Esophagus muscularis mucosa (tissue), 4 donors: ENCODE results near the gene STRN3. TPM values are rescaled to one million over a fixed set of nuclear protein-coding genes. Genes with fewer than 3 reads are reported as not detected.

Experiments used
- DNase-seq: peaks from one replicate; pipeline ENCODE4 v3.0.0-alpha.2; 2017; ENCODE audit errors: extremely low spot score
- H3K27ac ChIP-seq, 4 donors: fragments of 200-600 bp; sonication (generic); replicated peaks in 1 of 4; 1 replicate in 3 of 4; 2 replicates in 1 of 4; pipeline ENCODE4 v1.5.1; 2016 to 2019; ENCODE audit warnings: mild to moderate bottlenecking in 1 of 4
- H3K27me3 ChIP-seq, 4 donors: fragments of 200-600 bp; sonication (generic); one replicate each; pipeline versions ENCODE4 v1.5.1 to v1.6.0; 2016 to 2019
- H3K36me3 ChIP-seq, 4 donors: fragments of 200-600 bp; sonication (generic); one replicate each; pipeline ENCODE4 v1.5.1; 2016 to 2019
- H3K4me1 ChIP-seq, 4 donors: fragments of 200-600 bp; sonication (generic); one replicate each; pipeline ENCODE4 v1.5.1; 2016 to 2019
- H3K4me3 ChIP-seq, 4 donors: fragments of 200-600 bp; sonication (generic); 1 replicate in 2 of 4; 2 replicates in 2 of 4; pipeline ENCODE4 v1.5.1; 2016 to 2019; ENCODE audit warnings: mild to moderate bottlenecking in 4 of 4, moderate library complexity in 1 of 4
- H3K9me3 ChIP-seq, 4 donors: fragments of 200-600 bp; sonication (generic); 1 replicate in 3 of 4; 2 replicates in 1 of 4; pipeline ENCODE4 v1.5.1; 2016 to 2019
- CTCF ChIP-seq, 3 experiments: fragments of 200-600 bp in 2 of 3; fragments of 450-650 bp in 1 of 3; sonication (generic) in 2 of 3; IDR thresholded peaks; one replicate each; pipeline ENCODE4 v1.5.1; 2017 to 2019; ENCODE audit warnings: antibody characterized with exemption in 3 of 3, mild to moderate bottlenecking in 2 of 3, moderate library complexity in 1 of 3
- EP300 ChIP-seq: sonication (generic); formaldehyde crosslinking; IDR thresholded peaks from one replicate; pipeline ENCODE4 v1.6.1; 2017; ENCODE audit warnings: antibody characterized with exemption
- POLR2A ChIP-seq: fragments of 450-650 bp; IDR thresholded peaks from one replicate; pipeline ENCODE4 v1.6.1; 2017; ENCODE audit warnings: antibody characterized with exemption, moderate library complexity, mild to moderate bottlenecking, low read depth
- POLR2AphosphoS5 ChIP-seq, 2 donors: sonication (generic); formaldehyde crosslinking; IDR thresholded peaks; one replicate each; pipeline ENCODE4 v1.6.1; 2017; ENCODE audit warnings: antibody characterized with exemption in 2 of 2
- WGBS: methylation state at CpG from one replicate; pipeline ENCODE4 v1.1.5; 2018; 5-methylcytosine and 5-hydroxymethylcytosine counted together
- intact Hi-C: fragments of 100-400 bp; cut with DNase I; formaldehyde crosslinking; loops from one replicate; pipeline ENCODE4 v1.15.1; 2023
- total RNA-seq, 4 donors: library from RNA; depleted of rRNA; stranded (reverse); fragments of >200 nt; gene quantifications; one replicate each; pipeline versions ENCODE4 v1.1.0 to v1.2.1, GENCODE V29; 2016

Gene STRN3
- total RNA-seq, 4 donors from 2014 or later = 54.5 to 90.1 (median 68.9) TPM

GRCh38 chr14:30928462-30928861, 97.7 kb downstream of the STRN3 start:
- H3K36me3 ChIP-seq = peaks cover 0 to 16% (median 8%) of the 10 kb centered on the region in 4 donors
- no peak overlapping the region for H3K27ac ChIP-seq
- H3K9me3 ChIP-seq = no peaks in the 10 kb centered on the region
- intact Hi-C loops = no loop called here
- TF ChIP-seq EP300 = no peak
- TF ChIP-seq POLR2AphosphoS5 (IDR thresholded peaks at IDR 0.05) = no peak
- TF ChIP-seq CTCF (IDR thresholded peaks at IDR 0.05) = no peak
- TF ChIP-seq POLR2A = no peak
- peaks cover 5 to 22% (median 10%) of the 10 kb centered on the region in 4 donors for H3K4me1 ChIP-seq
- DNase-seq = no peak
- no peak overlapping the region for H3K4me3 ChIP-seq
- no peaks in the 10 kb centered on the region for H3K27me3 ChIP-seq

DNA sequence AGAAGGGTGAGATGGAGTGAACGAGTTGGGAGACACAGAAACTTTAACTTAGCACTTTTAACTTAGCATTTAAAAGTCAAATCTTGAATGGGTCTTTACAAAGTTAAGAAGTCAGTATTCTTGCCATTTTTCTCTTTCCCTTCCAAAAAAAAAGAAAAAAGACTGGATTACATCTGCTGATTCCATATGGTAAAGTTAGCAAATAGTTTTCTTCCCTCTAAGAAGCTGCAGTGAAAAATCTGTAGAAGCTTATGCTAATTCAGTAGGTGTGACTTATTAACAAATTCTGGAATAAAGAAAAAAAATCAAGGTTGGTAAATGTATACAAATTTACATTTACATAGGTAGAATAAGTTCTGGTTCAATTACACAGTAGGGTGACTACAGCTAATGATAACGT, 100.9 kb downstream of the STRN3 start:
- 81% methylated on average over 2 of the region's 2 CpGs for WGBS
- peaks cover 0 to 12% (median 8%) of the 10 kb centered on the region in 4 donors for H3K36me3 ChIP-seq
- no peak overlapping the region for H3K4me3 ChIP-seq
- no peak for DNase-seq
- intact Hi-C loops = no loop called here
- TF ChIP-seq POLR2A (no peak), POLR2AphosphoS5 (IDR thresholded peaks at IDR 0.05) (no peak), EP300 (no peak), CTCF (IDR thresholded peaks at IDR 0.05) (no peak)
- H3K27ac ChIP-seq = no peak overlapping the region
- H3K9me3 ChIP-seq = no peaks in the 10 kb centered on the region
- H3K27me3 ChIP-seq = no peaks in the 10 kb centered on the region
- peaks cover 5 to 8% (median 5%) of the 10 kb centered on the region in 4 donors for H3K4me1 ChIP-seq

DNA sequence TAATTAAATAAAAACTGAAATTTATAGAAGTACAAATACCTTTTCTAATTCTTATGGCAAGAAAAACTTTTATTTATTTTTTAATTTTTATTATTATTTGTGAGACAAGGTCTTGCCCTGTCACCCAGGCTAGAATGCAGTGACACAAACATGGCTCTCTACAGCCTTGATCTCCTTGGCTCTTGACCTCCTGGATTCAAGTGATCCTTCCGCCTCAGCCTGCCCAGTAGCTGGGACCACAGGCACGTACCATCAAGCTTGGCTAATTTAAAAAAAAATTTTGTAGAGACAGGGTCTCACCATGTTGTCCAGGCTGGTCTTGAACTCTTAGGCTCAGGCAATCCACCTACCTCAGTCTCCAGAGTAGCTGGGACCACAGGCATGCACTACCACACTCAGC, 104.4 kb downstream of the STRN3 start:
- H3K4me1 ChIP-seq = no peaks in the 10 kb centered on the region
- DNase-seq = no peak
- H3K27ac ChIP-seq = no peak overlapping the region
- 92% methylated on average over 2 of the region's 2 CpGs for WGBS
- peaks cover 0 to 12% (median 8%) of the 10 kb centered on the region in 4 donors for H3K36me3 ChIP-seq
- intact Hi-C loops = no loop called here
- no peak overlapping the region for H3K4me3 ChIP-seq
- TF ChIP-seq EP300 (no peak), POLR2A (no peak), CTCF (IDR thresholded peaks at IDR 0.05) (no peak), POLR2AphosphoS5 (IDR thresholded peaks at IDR 0.05) (no peak)
- no peaks in the 10 kb centered on the region for H3K9me3 ChIP-seq
- H3K27me3 ChIP-seq = no peaks in the 10 kb centered on the region

DNA sequence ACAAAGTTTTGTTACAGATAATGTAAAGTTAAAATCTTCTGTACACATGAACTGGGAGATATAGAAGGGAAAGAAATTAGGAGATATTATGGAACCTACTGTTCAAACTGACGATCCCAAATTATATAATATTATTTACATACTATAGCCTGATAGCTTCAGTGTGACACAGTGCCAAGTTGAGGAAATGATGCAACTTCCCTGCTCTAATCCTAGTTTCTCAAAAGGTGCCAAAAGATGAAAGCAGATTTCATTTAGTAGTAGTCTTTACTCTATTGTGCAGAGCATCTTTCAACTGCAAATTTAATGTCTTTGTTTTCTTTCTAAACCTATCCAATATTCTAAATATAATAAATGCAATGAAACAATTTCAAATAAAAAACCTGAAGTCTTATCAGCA, 104.9 kb downstream of the STRN3 start:
- no peak overlapping the region for H3K27ac ChIP-seq
- intact Hi-C loops = no loop called here
- DNase-seq = no peak
- TF ChIP-seq EP300 = no peak
- TF ChIP-seq POLR2A = no peak
- no peak for TF ChIP-seq POLR2AphosphoS5 (IDR thresholded peaks at IDR 0.05)
- no peak for TF ChIP-seq CTCF (IDR thresholded peaks at IDR 0.05)
- no peak overlapping the region for H3K4me3 ChIP-seq
- H3K4me1 ChIP-seq = no peaks in the 10 kb centered on the region
- H3K27me3 ChIP-seq = no peaks in the 10 kb centered on the region
- WGBS = 48% methylated on average over 1 of the region's 1 CpG
- H3K36me3 ChIP-seq = peaks cover 0 to 12% (median 8%) of the 10 kb centered on the region in 4 donors
- no peaks in the 10 kb centered on the region for H3K9me3 ChIP-seq

DNA sequence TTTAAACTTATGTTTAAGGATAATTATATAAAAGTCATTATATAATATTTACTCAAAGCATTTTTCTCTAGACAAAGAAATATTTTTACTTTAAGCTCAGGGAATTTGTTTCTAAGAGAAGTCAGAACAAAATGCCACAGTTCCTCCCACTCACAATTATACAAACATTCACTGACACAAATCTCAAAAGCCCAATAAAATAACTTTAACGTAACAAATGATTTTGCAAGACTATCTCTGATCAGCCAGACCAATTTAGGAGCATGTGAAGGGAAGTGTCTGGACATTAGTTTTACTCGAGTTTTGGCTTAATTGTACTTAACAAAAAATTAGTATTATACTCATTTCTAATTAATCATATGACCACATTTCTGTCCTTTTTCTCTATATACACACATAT, 110.6 kb downstream of the STRN3 start:
- no peak for TF ChIP-seq CTCF (IDR thresholded peaks at IDR 0.05)
- no peak for TF ChIP-seq EP300
- no peak for TF ChIP-seq POLR2A
- TF ChIP-seq POLR2AphosphoS5 (IDR thresholded peaks at IDR 0.05) = no peak
- no peaks in the 10 kb centered on the region for H3K9me3 ChIP-seq
- no peak overlapping the region for H3K4me3 ChIP-seq
- no peak for DNase-seq
- peaks cover 7 to 14% (median 14%) of the 10 kb centered on the region in 4 donors for H3K36me3 ChIP-seq
- peaks cover 0 to 16% (median 12%) of the 10 kb centered on the region in 4 donors for H3K4me1 ChIP-seq
- no peak overlapping the region for H3K27ac ChIP-seq
- intact Hi-C loops = no loop called here
- 33% methylated on average over 2 of the region's 2 CpGs for WGBS
- H3K27me3 ChIP-seq = no peaks in the 10 kb centered on the region
